Chondrocyte (in vitro differentiated cells): ENCODE data around the gene GJB1. TPM values are rescaled to one million over a fixed set of nuclear protein-coding genes. Genes with fewer than 3 reads are reported as not detected.
"Not testable (repeated sequence)": the region's sequence is repeated elsewhere in the genome, so short reads cannot be mapped to it uniquely, and the experiment has no call there.

Experiments
- DNase-seq: peaks from one replicate; pipeline ENCODE4 v3.0.0; 2021; ENCODE audit warnings: mixed read lengths, low spot score
- H3K27ac Mint-ChIP-seq: one replicate; pipeline ENCODE4 v1.8.0; 2021; ENCODE audit warnings: mild to moderate bottlenecking, moderate library complexity, mixed read lengths; ENCODE audit not compliant: unreplicated experiment
- H3K27me3 Mint-ChIP-seq: 2 replicates; pipeline ENCODE4 v1.8.0; 2021; ENCODE audit warnings: low read depth, mixed read lengths
- H3K36me3 Mint-ChIP-seq: 2 replicates; pipeline ENCODE4 v1.8.0; 2021; ENCODE audit warnings: low read depth, mixed read lengths
- H3K4me1 Mint-ChIP-seq: 2 replicates; pipeline ENCODE4 v1.8.0; 2021; ENCODE audit warnings: low read depth, mild to moderate bottlenecking, mixed read lengths
- H3K4me3 Mint-ChIP-seq: one replicate; pipeline ENCODE4 v1.8.0; 2021; ENCODE audit warnings: mild to moderate bottlenecking, moderate library complexity, mixed read lengths; ENCODE audit not compliant: unreplicated experiment
- H3K9me3 Mint-ChIP-seq: 2 replicates; pipeline ENCODE4 v1.8.0; 2021; ENCODE audit warnings: low read depth, mixed read lengths
- total RNA-seq: library from RNA; stranded (reverse); gene quantifications from 3 replicates; pipeline ENCODE4 v1.2.1, GENCODE V29; 2021
- TF ChIP-seq, protein P1 (sequence below): fragments of 200-600 bp; sonication (generic); IDR thresholded peaks from 2 replicates; pipeline ENCODE4 v1.5.0; 2021; ENCODE audit warnings: antibody characterized with exemption, mild to moderate bottlenecking, moderate library complexity

The GJB1 gene
- total RNA-seq, 1 donor from 2014 or later, result not detected

- no peaks in the 10 kb centered on the region for H3K36me3 Mint-ChIP-seq
- no peak overlapping the region for H3K4me3 Mint-ChIP-seq
- H3K9me3 Mint-ChIP-seq, result no peaks in the 10 kb centered on the region
- H3K4me1 Mint-ChIP-seq, result peaks cover 14% of the 10 kb centered on the region
- TF ChIP-seq, protein P1, sequence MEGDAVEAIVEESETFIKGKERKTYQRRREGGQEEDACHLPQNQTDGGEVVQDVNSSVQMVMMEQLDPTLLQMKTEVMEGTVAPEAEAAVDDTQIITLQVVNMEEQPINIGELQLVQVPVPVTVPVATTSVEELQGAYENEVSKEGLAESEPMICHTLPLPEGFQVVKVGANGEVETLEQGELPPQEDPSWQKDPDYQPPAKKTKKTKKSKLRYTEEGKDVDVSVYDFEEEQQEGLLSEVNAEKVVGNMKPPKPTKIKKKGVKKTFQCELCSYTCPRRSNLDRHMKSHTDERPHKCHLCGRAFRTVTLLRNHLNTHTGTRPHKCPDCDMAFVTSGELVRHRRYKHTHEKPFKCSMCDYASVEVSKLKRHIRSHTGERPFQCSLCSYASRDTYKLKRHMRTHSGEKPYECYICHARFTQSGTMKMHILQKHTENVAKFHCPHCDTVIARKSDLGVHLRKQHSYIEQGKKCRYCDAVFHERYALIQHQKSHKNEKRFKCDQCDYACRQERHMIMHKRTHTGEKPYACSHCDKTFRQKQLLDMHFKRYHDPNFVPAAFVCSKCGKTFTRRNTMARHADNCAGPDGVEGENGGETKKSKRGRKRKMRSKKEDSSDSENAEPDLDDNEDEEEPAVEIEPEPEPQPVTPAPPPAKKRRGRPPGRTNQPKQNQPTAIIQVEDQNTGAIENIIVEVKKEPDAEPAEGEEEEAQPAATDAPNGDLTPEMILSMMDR, result peak; percentile 85
- H3K27me3 Mint-ChIP-seq, result no peaks in the 10 kb centered on the region
- H3K27ac Mint-ChIP-seq, result no peak overlapping the region
- no peak for DNase-seq
Measured at GRCh38 chrX:71178908-71179307, 44.1 kb upstream of the GJB1 start.

GRCh38 chrX:71180579-71181265 lies 42.3 kb upstream of the GJB1 start:
- H3K9me3 Mint-ChIP-seq, H3K4me3 Mint-ChIP-seq, H3K27ac Mint-ChIP-seq, DNase-seq, H3K27me3 Mint-ChIP-seq, H3K36me3 Mint-ChIP-seq: not testable (repeated sequence)
- peaks cover 14% of the 10 kb centered on the region for H3K4me1 Mint-ChIP-seq

- TF ChIP-seq, protein P1, result no peak
- Mint-ChIP-seq H3K9me3 (no peaks in the 10 kb centered on the region), H3K36me3 (no peaks in the 10 kb centered on the region), H3K4me3 (peak overlapping the region; percentile 73), H3K27me3 (no peaks in the 10 kb centered on the region), H3K27ac (peak overlapping the region; percentile 90), H3K4me1 (peaks cover 14% of the 10 kb centered on the region)
- no peak for DNase-seq
Measured at GRCh38 chrX:71181558-71181909, 41.5 kb upstream of the GJB1 start.

DNA sequence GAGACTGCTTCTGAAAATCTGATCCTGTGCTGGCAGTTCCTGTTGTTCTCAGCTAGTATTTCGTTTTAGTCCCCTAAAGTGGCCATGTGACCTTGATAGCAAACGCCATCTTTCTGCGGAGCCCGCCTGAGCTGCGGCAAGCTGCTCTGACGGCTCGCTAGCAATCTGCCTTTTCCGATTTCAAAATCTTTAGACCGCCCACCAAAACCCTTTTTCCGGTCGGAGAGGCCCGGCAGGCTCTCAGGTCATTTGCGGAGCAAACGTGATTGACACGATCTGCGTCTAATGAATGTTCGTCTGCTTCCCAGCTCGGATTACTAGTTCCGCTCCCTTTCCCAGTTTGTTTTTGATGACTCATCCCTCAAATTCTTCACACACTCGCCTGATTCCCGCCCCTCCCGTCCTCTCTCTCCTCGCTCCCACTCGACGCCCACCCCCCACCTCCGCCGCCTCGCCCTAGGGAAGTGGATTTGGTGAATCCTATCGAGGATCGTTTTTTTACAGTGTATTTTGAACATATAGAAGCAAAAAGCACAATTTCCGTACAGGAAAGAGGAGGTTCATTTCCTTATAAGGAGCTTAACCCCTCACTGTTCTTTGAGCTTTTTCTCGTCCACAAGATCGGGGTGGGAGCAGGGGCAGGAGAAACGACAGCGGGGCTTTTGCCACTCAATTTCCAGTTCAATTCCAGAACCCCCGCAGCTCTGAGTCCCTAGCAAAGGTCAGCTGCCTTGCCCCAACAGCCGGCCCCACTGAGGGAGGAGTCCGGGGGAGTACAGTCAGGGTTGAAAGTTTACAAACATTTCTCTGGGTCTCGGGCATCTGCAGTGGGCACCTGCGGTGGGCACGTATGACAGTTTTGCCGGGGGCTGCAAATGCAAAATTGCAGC lies 40.9 kb upstream of the GJB1 start:
- Mint-ChIP-seq H3K36me3 (no peaks in the 10 kb centered on the region), H3K27ac (peak overlapping the region; percentile 90), H3K27me3 (no peaks in the 10 kb centered on the region), H3K9me3 (no peaks in the 10 kb centered on the region), H3K4me1 (peaks cover 14% of the 10 kb centered on the region), H3K4me3 (peak overlapping the region; percentile 73)
- TF ChIP-seq, protein P1, result no peak
- DNase-seq, result no peak

- peak overlapping the region; percentile 73 for H3K4me3 Mint-ChIP-seq
- H3K4me1 Mint-ChIP-seq, result peaks cover 14% of the 10 kb centered on the region
- no peak for DNase-seq
- TF ChIP-seq, protein P1, result no peak
- H3K27ac Mint-ChIP-seq, result peak overlapping the region; percentile 90
- H3K9me3 Mint-ChIP-seq, result no peaks in the 10 kb centered on the region
- no peaks in the 10 kb centered on the region for H3K36me3 Mint-ChIP-seq
- H3K27me3 Mint-ChIP-seq, result no peaks in the 10 kb centered on the region
Measured at GRCh38 chrX:71182871-71183270, 40.2 kb upstream of the GJB1 start.
